ENCODE results near the gene SUN3.

DNA sequence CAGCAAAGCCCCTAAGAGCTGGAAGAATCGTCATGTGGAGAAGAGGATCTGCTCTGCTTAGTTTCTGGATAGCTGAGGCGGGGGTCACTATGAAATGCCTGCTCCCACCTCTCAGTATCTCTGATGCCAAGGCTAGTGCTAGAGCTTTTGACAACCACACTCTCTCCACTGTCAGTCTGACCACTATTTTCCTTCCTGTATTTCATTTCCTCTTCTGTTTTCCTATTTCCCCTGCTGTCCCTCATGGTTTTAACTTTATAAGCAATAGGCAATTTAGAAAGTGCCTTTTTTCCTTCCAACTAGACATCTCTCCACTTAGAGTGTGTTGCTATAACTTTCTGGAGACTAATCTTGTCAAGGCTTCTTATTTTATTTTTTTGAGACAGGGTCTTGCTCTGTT lies 30.1 kb upstream of the SUN3 start:
- TF ChIP-seq, protein P1, sequence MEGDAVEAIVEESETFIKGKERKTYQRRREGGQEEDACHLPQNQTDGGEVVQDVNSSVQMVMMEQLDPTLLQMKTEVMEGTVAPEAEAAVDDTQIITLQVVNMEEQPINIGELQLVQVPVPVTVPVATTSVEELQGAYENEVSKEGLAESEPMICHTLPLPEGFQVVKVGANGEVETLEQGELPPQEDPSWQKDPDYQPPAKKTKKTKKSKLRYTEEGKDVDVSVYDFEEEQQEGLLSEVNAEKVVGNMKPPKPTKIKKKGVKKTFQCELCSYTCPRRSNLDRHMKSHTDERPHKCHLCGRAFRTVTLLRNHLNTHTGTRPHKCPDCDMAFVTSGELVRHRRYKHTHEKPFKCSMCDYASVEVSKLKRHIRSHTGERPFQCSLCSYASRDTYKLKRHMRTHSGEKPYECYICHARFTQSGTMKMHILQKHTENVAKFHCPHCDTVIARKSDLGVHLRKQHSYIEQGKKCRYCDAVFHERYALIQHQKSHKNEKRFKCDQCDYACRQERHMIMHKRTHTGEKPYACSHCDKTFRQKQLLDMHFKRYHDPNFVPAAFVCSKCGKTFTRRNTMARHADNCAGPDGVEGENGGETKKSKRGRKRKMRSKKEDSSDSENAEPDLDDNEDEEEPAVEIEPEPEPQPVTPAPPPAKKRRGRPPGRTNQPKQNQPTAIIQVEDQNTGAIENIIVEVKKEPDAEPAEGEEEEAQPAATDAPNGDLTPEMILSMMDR (conservative IDR thresholded peaks at IDR 0.05; ENCODE audit: low read length) = no peak
- TF ChIP-seq EZH2phosphoT487 (IDR thresholded peaks at IDR 0.05; ENCODE audit: borderline replicate concordance) = no peak

Data from Loucy (cell line).